H9 (cell line): ENCODE measurements around the gene PRKCZ. TPM values are rescaled to one million over a fixed set of nuclear protein-coding genes. Genes with fewer than 3 reads are reported as not detected.

Source experiments
- DNase-seq: peaks from one replicate; pipeline ENCODE4 v3.0.0-alpha.2; 2017
- H2AFZ ChIP-seq: one replicate; pipeline ENCODE4 v1.6.1; 2013; ENCODE audit warnings: mild to moderate bottlenecking, low read length, control low read depth, moderate library complexity
- H2AK5ac ChIP-seq: 2 replicates; pipeline ENCODE4 v1.6.1; 2013; ENCODE audit warnings: low read length, control low read depth, mixed read lengths; ENCODE audit not compliant: insufficient read length
- H2BK120ac ChIP-seq: one replicate; pipeline ENCODE4 v1.6.1; 2013; ENCODE audit warnings: low read depth, mild to moderate bottlenecking, low read length, control low read depth, inconsistent platforms; ENCODE audit not compliant: poor library complexity, severe bottlenecking
- H2BK12ac ChIP-seq: 2 replicates; pipeline ENCODE4 v1.6.1; 2013; ENCODE audit warnings: low read length, control low read depth, mixed read lengths, low read depth; ENCODE audit not compliant: insufficient read length
- H2BK15ac ChIP-seq: 2 replicates; pipeline ENCODE4 v1.6.1; 2013; ENCODE audit warnings: low read depth, low read length, control low read depth
- H2BK20ac ChIP-seq: one replicate; pipeline ENCODE4 v1.6.1; 2013; ENCODE audit warnings: low read depth, mild to moderate bottlenecking, low read length, control low read depth, inconsistent platforms; ENCODE audit not compliant: poor library complexity, severe bottlenecking
- H2BK5ac ChIP-seq: 2 replicates; pipeline ENCODE4 v1.6.1; 2013; ENCODE audit warnings: low read length, control low read depth, mixed read lengths; ENCODE audit not compliant: insufficient read length
- H3K14ac ChIP-seq: 2 replicates; pipeline ENCODE4 v1.6.1; 2013; ENCODE audit warnings: low read length, control low read depth; ENCODE audit not compliant: insufficient read depth
- H3K18ac ChIP-seq: 2 replicates; pipeline ENCODE4 v1.6.1; 2013; ENCODE audit warnings: low read depth, mild to moderate bottlenecking, mixed read lengths, low read length, control low read depth; ENCODE audit not compliant: insufficient read length
- H3K23ac ChIP-seq: 2 replicates; pipeline ENCODE4 v1.6.1; 2013; ENCODE audit warnings: low read length, control low read depth, mixed read lengths, low read depth; ENCODE audit not compliant: insufficient read length
- H3K23me2 ChIP-seq: 2 replicates; pipeline ENCODE4 v1.6.1; 2013; ENCODE audit warnings: low read depth, mild to moderate bottlenecking, mixed read lengths, low read length, control low read depth; ENCODE audit not compliant: insufficient read length, poor library complexity, severe bottlenecking
- H3K27ac ChIP-seq: 2 replicates; pipeline ENCODE4 v1.5.1; 2013; ENCODE audit warnings: low read length, control low read depth, mixed read lengths, low read depth; ENCODE audit not compliant: insufficient read length
- H3K27me3 ChIP-seq: 2 replicates; pipeline ENCODE4 v1.6.1; 2013; ENCODE audit warnings: low read length, control low read depth, inconsistent platforms; ENCODE audit not compliant: insufficient read depth
- H3K4ac ChIP-seq: 2 replicates; pipeline ENCODE4 v1.6.1; 2013; ENCODE audit warnings: low read depth, mild to moderate bottlenecking, control low read depth, inconsistent platforms, low read length, moderate library complexity
- H3K4me1 ChIP-seq: 2 replicates; pipeline ENCODE4 v1.6.1; 2013; ENCODE audit warnings: low read length, control low read depth, inconsistent platforms; ENCODE audit not compliant: insufficient read depth
- H3K4me2 ChIP-seq: 2 replicates; pipeline ENCODE4 v1.6.1; 2013; ENCODE audit warnings: low read length, control low read depth, mixed read lengths; ENCODE audit not compliant: insufficient read length, insufficient read depth
- H3K56ac ChIP-seq: 2 replicates; pipeline ENCODE4 v1.6.1; 2013; ENCODE audit warnings: low read depth, mild to moderate bottlenecking, mixed read lengths, low read length, control low read depth; ENCODE audit not compliant: insufficient read length
- H3K79me1 ChIP-seq: 2 replicates; pipeline ENCODE4 v1.6.1; 2013; ENCODE audit warnings: low read depth, mild to moderate bottlenecking, moderate library complexity, low read length, control low read depth, inconsistent platforms; ENCODE audit not compliant: insufficient read depth, poor library complexity, severe bottlenecking
- H3K79me2 ChIP-seq: 2 replicates; pipeline ENCODE4 v1.6.1; 2013; ENCODE audit warnings: low read length, control low read depth, inconsistent platforms; ENCODE audit not compliant: insufficient read depth
- H3K9ac ChIP-seq: 2 replicates; pipeline ENCODE4 v1.6.1; 2013; ENCODE audit warnings: low read length, control low read depth, mixed read lengths; ENCODE audit not compliant: insufficient read length; ENCODE audit errors: extremely low read depth
- H3K9me3 ChIP-seq: one replicate; pipeline ENCODE4 v1.6.1; 2013; ENCODE audit warnings: low read depth, low read length, inconsistent platforms; ENCODE audit not compliant: control insufficient read depth
- H3T11ph ChIP-seq: one replicate; pipeline ENCODE4 v1.6.1; 2013; ENCODE audit warnings: mild to moderate bottlenecking, low read length, control low read depth, inconsistent platforms
- H4K20me1 ChIP-seq: one replicate; pipeline ENCODE4 v1.6.1; 2013; ENCODE audit not compliant: control insufficient read depth, insufficient read length, insufficient read depth
- H4K5ac ChIP-seq: 2 replicates; pipeline ENCODE4 v1.6.1; 2013; ENCODE audit warnings: low read depth, mild to moderate bottlenecking, mixed read lengths, low read length, control low read depth; ENCODE audit not compliant: insufficient read length
- H4K8ac ChIP-seq: replicated peaks from 2 replicates; pipeline ENCODE4 v1.6.1; 2013; ENCODE audit warnings: low read length, control low read depth, mixed read lengths, low read depth; ENCODE audit not compliant: insufficient read length
- H4K91ac ChIP-seq: 2 replicates; pipeline ENCODE4 v1.6.1; 2013; ENCODE audit warnings: low read depth, mild to moderate bottlenecking, moderate library complexity, mixed read lengths, low read length, control low read depth; ENCODE audit not compliant: insufficient read length
- H3K27ac Mint-ChIP-seq, 3 experiments: 2 replicates in 2 of 3; 3 replicates in 1 of 3; pipeline ENCODE4 v1.8.0; 2020 to 2021; ENCODE audit warnings: mixed read lengths in 3 of 3, mild to moderate bottlenecking in 1 of 3, moderate library complexity in 1 of 3
- H3K27me3 Mint-ChIP-seq: 2 replicates; pipeline ENCODE4 v1.8.0; 2021; ENCODE audit warnings: low read depth, mild to moderate bottlenecking, moderate library complexity, mixed read lengths
- H3K36me3 Mint-ChIP-seq, 3 experiments: 2 replicates in 2 of 3; 3 replicates in 1 of 3; pipeline ENCODE4 v1.8.0; 2020 to 2021; ENCODE audit warnings: low read depth in 3 of 3, mixed read lengths in 3 of 3; ENCODE audit not compliant: insufficient read depth in 1 of 3
- H3K4me1 Mint-ChIP-seq, 2 experiments: 2 replicates each; pipeline ENCODE4 v1.8.0; 2020; ENCODE audit warnings: mixed read lengths in 2 of 2
- H3K4me3 Mint-ChIP-seq, 2 experiments: 2 replicates in 1 of 2; 3 replicates in 1 of 2; pipeline ENCODE4 v1.8.0; 2020 to 2021; ENCODE audit warnings: mild to moderate bottlenecking in 2 of 2, mixed read lengths in 2 of 2, moderate library complexity in 1 of 2
- H3K9me3 Mint-ChIP-seq, 2 experiments: 2 replicates in 1 of 2; 3 replicates in 1 of 2; pipeline ENCODE4 v1.8.0; 2020; ENCODE audit warnings: mild to moderate bottlenecking in 2 of 2, mixed read lengths in 2 of 2, moderate library complexity in 1 of 2
- WGBS: extraction: QIAGEN DNeasy Blood & Tissue Kit; methylation state at CpG from one replicate; pipeline ENCODE4 v1.1.7; 2013; ENCODE audit warnings: missing lambda C conversion rate, low lambda C conversion rate, mixed read lengths; ENCODE audit not compliant: insufficient read length; ENCODE audit errors: extremely low coverage; 5-methylcytosine and 5-hydroxymethylcytosine counted together
- total RNA-seq: library from RNA; stranded (reverse); gene quantifications from 2 replicates; pipeline ENCODE4 v1.2.1, GENCODE V29; 2021
- TF ChIP-seq, protein P1 (sequence below): fragments of 200-600 bp; sonication (generic); conservative IDR thresholded peaks from 3 replicates; pipeline ENCODE4 v1.8.0; 2021; ENCODE audit warnings: antibody characterized with exemption, mild to moderate bottlenecking

PRKCZ gene
- total RNA-seq, 1 experiment from 2014 or later: 48.4 TPM

DNA sequence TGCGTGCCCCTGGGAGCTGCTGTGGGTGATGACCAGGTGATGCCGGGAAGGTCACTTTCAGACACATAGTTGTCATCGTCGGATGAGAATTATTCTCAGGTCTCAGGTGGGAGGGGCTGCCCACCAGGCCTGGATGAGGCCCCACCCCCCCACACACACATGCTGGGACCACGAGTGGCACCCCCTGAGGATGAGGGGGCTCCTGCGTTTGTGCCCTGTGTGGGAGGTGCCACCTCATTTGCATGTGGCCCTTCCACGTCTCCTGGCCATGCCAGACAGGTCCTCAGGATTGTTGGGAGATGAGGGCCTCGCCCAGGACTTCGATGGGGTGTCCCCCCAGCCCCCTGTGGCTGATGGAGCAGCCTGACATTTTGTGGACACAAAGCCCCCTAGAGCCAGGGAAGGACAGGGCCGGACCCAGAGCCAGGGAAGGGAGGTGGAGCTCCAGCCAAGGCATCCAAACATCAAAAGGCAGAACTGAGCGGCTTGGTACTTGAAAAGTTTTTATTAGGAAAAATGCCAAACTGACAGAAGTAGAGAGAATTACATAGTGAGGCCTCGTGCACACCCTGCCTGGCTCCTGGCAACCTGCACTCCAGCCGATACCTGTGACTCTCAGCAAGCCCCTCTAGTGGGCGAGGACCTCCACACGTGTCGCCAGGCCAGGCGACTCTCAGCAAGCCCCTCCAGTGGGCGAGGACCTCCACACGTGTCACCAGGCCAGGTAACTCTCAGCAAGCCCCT, 55.7 kb downstream of the PRKCZ start:
- Histone ChIP-seq H3K23ac (no peak overlapping the region), H4K5ac (no peak overlapping the region), H2BK12ac (no peak overlapping the region), H3K14ac (no peak overlapping the region), H3K56ac (no peak overlapping the region), H3K9ac (no peak overlapping the region), H2BK5ac (no peak overlapping the region), H3K4me1 (no peaks in the 10 kb centered on the region), H3K79me1 (no peaks in the 10 kb centered on the region), H3T11ph (no peak overlapping the region), H3K18ac (no peak overlapping the region), H3K27me3 (no peaks in the 10 kb centered on the region), H3K23me2 (no peaks in the 10 kb centered on the region), H4K20me1 (no peaks in the 10 kb centered on the region), H3K4me2 (no peak overlapping the region), H3K9me3 (no peaks in the 10 kb centered on the region), H2AFZ (no peak overlapping the region), H2BK120ac (no peak overlapping the region), H3K27ac (no peak overlapping the region), H2BK20ac (no peak overlapping the region), H3K4ac (no peak overlapping the region), H2AK5ac (no peak overlapping the region), H2BK15ac (no peak overlapping the region), H3K79me2 (no peaks in the 10 kb centered on the region), H4K91ac (no peak overlapping the region), H4K8ac (no peak overlapping the region)
- H3K36me3 Mint-ChIP-seq: peaks cover 0 to 11% (median 7%) of the 10 kb centered on the region in 3 experiments; a peak in 4 of 7 replicates
- H3K4me1 Mint-ChIP-seq: peaks cover 3 to 15% of the 10 kb centered on the region in 2 experiments; a peak in 3 of 4 replicates
- H3K4me3 Mint-ChIP-seq: no peak overlapping the region
- H3K27me3 Mint-ChIP-seq: no peaks in the 10 kb centered on the region
- H3K27ac Mint-ChIP-seq: no peak overlapping the region
- DNase-seq: no peak
- no peaks in the 10 kb centered on the region for H3K9me3 Mint-ChIP-seq
- TF ChIP-seq, protein P1, sequence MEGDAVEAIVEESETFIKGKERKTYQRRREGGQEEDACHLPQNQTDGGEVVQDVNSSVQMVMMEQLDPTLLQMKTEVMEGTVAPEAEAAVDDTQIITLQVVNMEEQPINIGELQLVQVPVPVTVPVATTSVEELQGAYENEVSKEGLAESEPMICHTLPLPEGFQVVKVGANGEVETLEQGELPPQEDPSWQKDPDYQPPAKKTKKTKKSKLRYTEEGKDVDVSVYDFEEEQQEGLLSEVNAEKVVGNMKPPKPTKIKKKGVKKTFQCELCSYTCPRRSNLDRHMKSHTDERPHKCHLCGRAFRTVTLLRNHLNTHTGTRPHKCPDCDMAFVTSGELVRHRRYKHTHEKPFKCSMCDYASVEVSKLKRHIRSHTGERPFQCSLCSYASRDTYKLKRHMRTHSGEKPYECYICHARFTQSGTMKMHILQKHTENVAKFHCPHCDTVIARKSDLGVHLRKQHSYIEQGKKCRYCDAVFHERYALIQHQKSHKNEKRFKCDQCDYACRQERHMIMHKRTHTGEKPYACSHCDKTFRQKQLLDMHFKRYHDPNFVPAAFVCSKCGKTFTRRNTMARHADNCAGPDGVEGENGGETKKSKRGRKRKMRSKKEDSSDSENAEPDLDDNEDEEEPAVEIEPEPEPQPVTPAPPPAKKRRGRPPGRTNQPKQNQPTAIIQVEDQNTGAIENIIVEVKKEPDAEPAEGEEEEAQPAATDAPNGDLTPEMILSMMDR: no peak
- no CpG with 5 or more reads among the region's 19 CpGs for WGBS
